D721Med (cell line): Measurements from ENCODE around the gene KMT2E.
"Not testable (repeated sequence)": the region's sequence is repeated elsewhere in the genome, so short reads cannot be mapped to it uniquely, and the experiment has no call there.

Source experiments
- DNase-seq: peaks from one replicate; pipeline ENCODE4 v3.0.0; 2011; ENCODE audit warnings: low spot score; ENCODE audit not compliant: insufficient read length
- FAIRE-seq: peaks from 2 replicates; lab custom pipeline; 2011; peaks lifted over from hg19 to GRCh38; lab: Jason Lieb, UNC
- CTCF ChIP-seq: IDR thresholded peaks from 2 replicates; pipeline ENCODE4 v1.5.1; 2012; ENCODE audit warnings: mild to moderate bottlenecking, control low read depth; ENCODE audit not compliant: insufficient read depth; ENCODE audit errors: missing control alignments

The KMT2E gene

GRCh38 chr7:104969183-104969582, 44.8 kb upstream of the KMT2E start:
- TF ChIP-seq CTCF, result no peak
- no peak for FAIRE-seq
- DNase-seq, result no peak

GRCh38 chr7:104971290-104972071, 42.5 kb upstream of the KMT2E start:
- no peak for DNase-seq

GRCh38 chr7:104972500-104972899, 41.5 kb upstream of the KMT2E start:
- DNase-seq (no peak), FAIRE-seq (no peak)
- TF ChIP-seq CTCF, result no peak

More at GRCh38 chr7:104971290-104972071, 42.5 kb upstream of the KMT2E start:
- FAIRE-seq, result no peak
- TF ChIP-seq CTCF, result no peak

GRCh38 chr7:104973227-104973626, 40.8 kb upstream of the KMT2E start:
- no peak for TF ChIP-seq CTCF
- DNase-seq (no peak), FAIRE-seq (no peak)

DNA sequence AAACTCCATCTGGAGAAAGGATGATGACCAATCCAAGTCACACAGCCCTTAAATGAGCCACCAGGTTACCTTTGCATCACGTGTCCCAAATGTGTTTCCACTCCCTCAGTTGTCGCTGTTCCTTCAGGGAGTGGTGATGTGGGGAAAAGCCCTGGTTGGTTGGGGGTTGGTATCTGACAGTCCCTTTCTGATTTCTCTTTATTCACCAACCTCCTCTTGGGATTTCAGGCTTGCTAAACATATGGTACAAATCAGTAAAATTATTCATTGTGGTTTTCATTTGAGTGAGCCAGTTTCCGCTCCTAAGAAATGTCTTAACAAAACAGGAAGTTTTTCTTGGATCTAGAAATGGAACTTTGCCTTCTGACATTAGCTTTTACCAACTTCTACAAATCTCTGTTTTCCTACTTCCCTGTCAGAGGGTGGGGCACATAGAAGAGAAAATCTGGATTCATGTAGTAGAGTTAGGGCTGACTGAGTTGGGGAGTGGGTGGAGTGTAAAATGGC, 40.0 kb upstream of the KMT2E start:
- DNase-seq (no peak), FAIRE-seq (no peak)
- no peak for TF ChIP-seq CTCF

GRCh38 chr7:104975553-104975952, 38.5 kb upstream of the KMT2E start:
- not testable (repeated sequence) for FAIRE-seq, DNase-seq

GRCh38 chr7:104976966-104977636, 36.9 kb upstream of the KMT2E start:
- TF ChIP-seq CTCF, result no peak
- DNase-seq, result no peak
- FAIRE-seq, result no peak
